AG04449 (cell line): ENCODE data around the gene ATF7IP.
A peak's percentile ranks its signal among the peaks of the same experiment; 100 is the strongest.

Source experiments
- CTCF ChIA-PET: fragments of 350-600 bp; formaldehyde crosslinking; extraction: SDS; loops from one replicate; lab custom pipeline; 2021; ENCODE audit warnings: antibody characterized with exemption; lab: Yijun Ruan, JAX
- POLR2A ChIA-PET: fragments of 400-600, 350-600 bp; formaldehyde crosslinking; extraction: SDS; loops from one replicate; lab custom pipeline; 2020; ENCODE audit warnings: antibody characterized with exemption, inconsistent platforms; lab: Yijun Ruan, JAX
- DNase-seq: peaks from one replicate; pipeline ENCODE4 v3.0.0-alpha.2; 2010; ENCODE audit warnings: low read depth, low spot score
- H3K4me3 ChIP-seq: 2 replicates; pipeline ENCODE4 v1.5.1; 2011; ENCODE audit warnings: low read depth, mild to moderate bottlenecking, control low read depth, low read length
- CTCF ChIP-seq: IDR thresholded peaks from one replicate; pipeline ENCODE4 v1.5.1; 2011; ENCODE audit warnings: mild to moderate bottlenecking, moderate library complexity, low read length, control low read depth, inconsistent platforms; ENCODE audit not compliant: insufficient read depth; ENCODE audit errors: missing control alignments

ATF7IP gene

GRCh38 chr12:14408208-14408607, 42.7 kb downstream of the ATF7IP start:
- CTCF ChIA-PET: interaction anchor here (1.0 to 1.4 kb wide), 2 partner anchors 9 to 10 kb away, joined by 3 to 4 read pairs; no protein-coding TSS in a partner anchor

GRCh38 chr12:14410177-14410576, 44.7 kb downstream of the ATF7IP start:
- ChIA-PET POLR2A (no interaction called here), CTCF (no interaction called here)
- no peak for TF ChIP-seq CTCF
- DNase-seq: no peak
- H3K4me3 ChIP-seq: no peak overlapping the region

More at GRCh38 chr12:14408208-14408607, 42.7 kb downstream of the ATF7IP start:
- no peak for TF ChIP-seq CTCF
- no peak for DNase-seq
- POLR2A ChIA-PET: no interaction called here
- H3K4me3 ChIP-seq: no peak overlapping the region

GRCh38 chr12:14410841-14411569, 45.5 kb downstream of the ATF7IP start:
- no peak for DNase-seq
- TF ChIP-seq CTCF: no peak
- POLR2A ChIA-PET: no interaction called here

GRCh38 chr12:14416658-14417057, 51.2 kb downstream of the ATF7IP start:
- TF ChIP-seq CTCF: no peak
- H3K4me3 ChIP-seq: no peak overlapping the region
- ChIA-PET CTCF (interaction anchor here (0.7 to 7.9 kb wide), 11 partner anchors 9 to 178 kb away, joined by 3 to 89 read pairs (median 5); partner anchors contain the start of gene ATF7IP), POLR2A (interaction anchor here (0.9 kb wide), 1 partner anchor 51 kb away, joined by 3 read pairs; the partner anchor contains the start of gene ATF7IP)
- peak; percentile 55 for DNase-seq

More at GRCh38 chr12:14410841-14411569, 45.5 kb downstream of the ATF7IP start:
- CTCF ChIA-PET: interaction anchor here (7.9 kb wide), 1 partner anchor 172 kb away, joined by 89 read pairs; no protein-coding TSS in a partner anchor
- no peak overlapping the region for H3K4me3 ChIP-seq

- POLR2A ChIA-PET: interaction anchor here (0.9 to 1.0 kb wide), 3 partner anchors 52 to 162 kb away, joined by 3 to 4 read pairs (median 3); partner anchors contain the start of gene ATF7IP
- peak; percentile 68 for DNase-seq
Measured at GRCh38 chr12:14417715-14418114, 52.2 kb downstream of the ATF7IP start.

More at GRCh38 chr12:14417715-14418114, 52.2 kb downstream of the ATF7IP start:
- CTCF ChIA-PET: interaction anchor here (0.7 to 7.9 kb wide), 13 partner anchors 9 to 232 kb away, joined by 3 to 89 read pairs (median 3); no protein-coding TSS in a partner anchor
- no peak overlapping the region for H3K4me3 ChIP-seq
- TF ChIP-seq CTCF: no peak
